GM23338 (cell line): ENCODE results near the gene GFOD1. TPM values are rescaled to one million over a fixed set of nuclear protein-coding genes. Genes with fewer than 3 reads are reported as not detected.

Experiments
- ATAC-seq: fragments of 200-7000 bp; cut with Tn5 transposase; 3 replicates; pipeline ENCODE4 v1.9.1; 2020
- DNase-seq: peaks from one replicate; pipeline ENCODE4 v3.0.0-alpha.2; 2015; ENCODE audit warnings: low spot score
- H2AFZ ChIP-seq: fragments of 200-600 bp; sonication (generic); 2 replicates; pipeline ENCODE4 v1.8.0; 2016; ENCODE audit warnings: antibody characterized with exemption, mild to moderate bottlenecking, moderate library complexity
- H3F3A ChIP-seq: fragments of 200-600 bp; sonication (generic); replicated peaks from 2 replicates; pipeline ENCODE4 v1.8.0; 2017; ENCODE audit warnings: antibody characterized with exemption, mixed run types, low read depth
- H3K27ac ChIP-seq: fragments of 200-600 bp; sonication (generic); 2 replicates; pipeline ENCODE4 v1.6.1; 2016; ENCODE audit warnings: low read depth
- H3K27me3 ChIP-seq: fragments of 200-600 bp; sonication (generic); 2 replicates; pipeline ENCODE4 v1.8.0; 2016; ENCODE audit warnings: mild to moderate bottlenecking, mixed run types, moderate library complexity; ENCODE audit not compliant: insufficient read depth
- H3K36me3 ChIP-seq: fragments of 200-600 bp; sonication (generic); 2 replicates; pipeline ENCODE4 v1.8.0; 2016; ENCODE audit warnings: mild to moderate bottlenecking; ENCODE audit not compliant: insufficient read depth
- H3K4me1 ChIP-seq: fragments of 200-600 bp; sonication (generic); 2 replicates; pipeline ENCODE4 v1.8.0; 2016; ENCODE audit warnings: mild to moderate bottlenecking, moderate library complexity; ENCODE audit not compliant: insufficient read depth
- H3K4me2 ChIP-seq: fragments of 200-600 bp; sonication (generic); 2 replicates; pipeline ENCODE4 v1.7.1; 2017; ENCODE audit warnings: mixed run types
- H3K4me3 ChIP-seq: fragments of 200-600 bp; sonication (generic); 2 replicates; pipeline ENCODE4 v1.6.1; 2016; ENCODE audit warnings: mixed run types
- H3K79me2 ChIP-seq: fragments of 200-600 bp; sonication (generic); replicated peaks from 2 replicates; pipeline ENCODE4 v1.8.0; 2017; ENCODE audit warnings: mild to moderate bottlenecking; ENCODE audit not compliant: insufficient read depth
- H3K9me2 ChIP-seq: fragments of 200-600 bp; sonication (generic); 2 replicates; pipeline ENCODE4 v1.8.0; 2017; ENCODE audit not compliant: insufficient read depth
- H4K20me1 ChIP-seq: fragments of 200-600 bp; sonication (generic); replicated peaks from 2 replicates; pipeline ENCODE4 v1.8.0; 2017; ENCODE audit warnings: mild to moderate bottlenecking; ENCODE audit not compliant: insufficient read depth
- H3K27ac Mint-ChIP-seq: 2 replicates; pipeline ENCODE4 v1.8.0; 2020; ENCODE audit warnings: inconsistent platforms, mild to moderate bottlenecking, moderate library complexity, mixed read lengths
- H3K27me3 Mint-ChIP-seq: 3 replicates; pipeline ENCODE4 v1.8.0; 2022; ENCODE audit warnings: low read depth, mild to moderate bottlenecking, moderate library complexity, mixed read lengths, inconsistent platforms; ENCODE audit not compliant: insufficient read depth, poor library complexity
- H3K36me3 Mint-ChIP-seq: 3 replicates; pipeline ENCODE4 v1.8.0; 2021; ENCODE audit warnings: low read depth, mild to moderate bottlenecking, inconsistent platforms, moderate library complexity, mixed read lengths
- H3K4me1 Mint-ChIP-seq: 3 replicates; pipeline ENCODE4 v1.8.0; 2020; ENCODE audit warnings: mild to moderate bottlenecking, inconsistent platforms, mixed read lengths
- H3K4me3 Mint-ChIP-seq: 3 replicates; pipeline ENCODE4 v1.8.0; 2021; ENCODE audit warnings: moderate library complexity, mild to moderate bottlenecking, inconsistent platforms, mixed read lengths
- H3K9me3 Mint-ChIP-seq: 3 replicates; pipeline ENCODE4 v1.8.0; 2020; ENCODE audit warnings: moderate library complexity, mild to moderate bottlenecking, inconsistent platforms, mixed read lengths
- CREB1 ChIP-seq: fragments of 250-450 bp; sonication (Bioruptor Pico); IDR thresholded peaks from 2 replicates; pipeline ENCODE4 v1.5.0; 2020; ENCODE audit warnings: low read depth, mild to moderate bottlenecking, moderate library complexity
- ETS1 ChIP-seq: IDR thresholded peaks from 2 replicates; pipeline ENCODE4 v1.6.1; 2016; ENCODE audit warnings: antibody characterized with exemption
- EZH2phosphoT487 ChIP-seq: fragments of 200-600 bp; sonication (generic); IDR thresholded peaks from one replicate; pipeline ENCODE4 v1.8.1; 2018; ENCODE audit warnings: antibody characterized with exemption; ENCODE audit not compliant: unreplicated experiment
- JUNB ChIP-seq: IDR thresholded peaks from one replicate; pipeline ENCODE4 v1.6.1; 2016; ENCODE audit warnings: antibody characterized with exemption; ENCODE audit not compliant: unreplicated experiment
- STAT1 ChIP-seq: IDR thresholded peaks from one replicate; pipeline ENCODE4 v1.6.1; 2016; ENCODE audit warnings: antibody characterized with exemption; ENCODE audit not compliant: unreplicated experiment
- ZNF114 ChIP-seq: fragments of 250-450 bp; sonication (Bioruptor Pico); IDR thresholded peaks from 2 replicates; pipeline ENCODE4 v1.5.0; 2020; ENCODE audit warnings: mild to moderate bottlenecking, moderate library complexity
- ZNF331 ChIP-seq: fragments of 250-450 bp; sonication (Bioruptor Pico); IDR thresholded peaks from 2 replicates; pipeline ENCODE4 v1.5.0; 2020; ENCODE audit warnings: low read depth, mild to moderate bottlenecking, moderate library complexity
- ZNF462 ChIP-seq: fragments of 250-450 bp; sonication (Bioruptor Pico); IDR thresholded peaks from 2 replicates; pipeline ENCODE4 v1.5.0; 2020; ENCODE audit warnings: mild to moderate bottlenecking, moderate library complexity
- polyA plus RNA-seq: library from polyadenylated mRNA; unstranded; fragments of >200 nt; fragmentation: Nextera tagmentation; extraction: Ambion mirVana; gene quantifications from 2 replicates; pipeline ENCODE4 v1.2.1, GENCODE V29; 2016
- total RNA-seq: library from RNA; depleted of rRNA; stranded (reverse); fragments of >200 nt; shearing (Covaris generic); gene quantifications from 2 replicates; pipeline ENCODE4 v1.2.3, GENCODE V29; 2014

The GFOD1 gene
- total and polyA plus RNA-seq, 2 experiments from 2014 or later: 4.9 to 12.8 TPM

GRCh38 chr6:13470238-13471140 lies 16.9 kb downstream of the GFOD1 start (continued):
- TF ChIP-seq ETS1 (no peak), EZH2phosphoT487 (no peak), STAT1 (no peak), JUNB (no peak), CREB1 (CRISPR knock-in tag) (no peak), ZNF331 (no peak), ZNF114 (CRISPR knock-in tag) (no peak), ZNF462 (CRISPR knock-in tag) (no peak)

- DNase-seq (no peak), ATAC-seq (no peak)
- H3K9me2 ChIP-seq: peaks cover 9% of the 10 kb centered on the region
- no peak overlapping the region for H3K27ac ChIP-seq
- H3K4me1 Mint-ChIP-seq: peaks cover 32% of the 10 kb centered on the region
- H3K4me1 ChIP-seq: peaks cover 23% of the 10 kb centered on the region
- H3K4me2 ChIP-seq: no peak overlapping the region
- H3K4me3 ChIP-seq: no peak overlapping the region
- H3K36me3 ChIP-seq: no peaks in the 10 kb centered on the region
- no peak overlapping the region for H3K27ac Mint-ChIP-seq
- no peak overlapping the region for H2AFZ ChIP-seq
- H3K27me3 Mint-ChIP-seq: peaks cover 2% of the 10 kb centered on the region
- H3F3A ChIP-seq: no peaks in the 10 kb centered on the region
- no peaks in the 10 kb centered on the region for H3K27me3 ChIP-seq
- peaks cover 15% of the 10 kb centered on the region for H3K36me3 Mint-ChIP-seq
- no peaks in the 10 kb centered on the region for H3K9me3 Mint-ChIP-seq
- no peak overlapping the region for H3K4me3 Mint-ChIP-seq
- no peaks in the 10 kb centered on the region for H4K20me1 ChIP-seq
- peaks cover 17% of the 10 kb centered on the region for H3K79me2 ChIP-seq
- TF ChIP-seq ZNF462 (CRISPR knock-in tag): no peak
These were observed 17.7 kb downstream of the GFOD1 start for GRCh38 chr6:13469693-13470092.
